Astrocyte (in vitro differentiated cells and primary cell): ENCODE measurements around the gene CDC14B. TPM values are rescaled to one million over a fixed set of nuclear protein-coding genes. Genes with fewer than 3 reads are reported as not detected.
A peak's percentile ranks its signal among the peaks of the same experiment; 100 is the strongest.

Experiments used
- DNase-seq: peaks from one replicate; pipeline ENCODE4 v3.0.0-alpha.2; 2010; ENCODE audit warnings: low read depth
- FAIRE-seq: peaks from 2 replicates; lab custom pipeline; 2011; peaks lifted over from hg19 to GRCh38; lab: Jason Lieb, UNC
- H2AFZ ChIP-seq: 2 replicates; pipeline ENCODE4 v1.6.0; 2012; ENCODE audit warnings: low read depth, low read length, inconsistent platforms
- H3K27ac ChIP-seq: 2 replicates; pipeline ENCODE4 v1.5.1; 2011; ENCODE audit warnings: low read depth, low read length, inconsistent platforms
- H3K27me3 ChIP-seq: 2 replicates; pipeline ENCODE4 v1.6.0; 2011; ENCODE audit warnings: low read length, inconsistent platforms; ENCODE audit not compliant: insufficient read depth
- H3K36me3 ChIP-seq: 2 replicates; pipeline ENCODE4 v1.5.1; 2011; ENCODE audit warnings: low read length, inconsistent platforms; ENCODE audit not compliant: insufficient read depth
- H3K4me1 ChIP-seq: 2 replicates; pipeline ENCODE4 v1.5.1; 2011; ENCODE audit warnings: low read length, inconsistent platforms; ENCODE audit not compliant: insufficient read depth
- H3K4me2 ChIP-seq: 2 replicates; pipeline ENCODE4 v1.6.0; 2012; ENCODE audit warnings: low read length, inconsistent platforms
- H3K4me3 ChIP-seq: 2 replicates; pipeline ENCODE4 v1.5.1; 2011; ENCODE audit warnings: low read depth, mild to moderate bottlenecking, low read length, inconsistent platforms; ENCODE audit not compliant: insufficient read depth
- H3K79me2 ChIP-seq: 2 replicates; pipeline ENCODE4 v1.6.0; 2012; ENCODE audit warnings: mild to moderate bottlenecking, low read length, inconsistent platforms; ENCODE audit not compliant: insufficient read depth
- H3K9ac ChIP-seq: 2 replicates; pipeline ENCODE4 v1.6.0; 2012; ENCODE audit warnings: mild to moderate bottlenecking, low read length, inconsistent platforms
- H3K9me3 ChIP-seq: 2 replicates; pipeline ENCODE4 v1.5.1; 2012; ENCODE audit warnings: low read depth, mild to moderate bottlenecking, low read length, inconsistent platforms; ENCODE audit not compliant: insufficient read depth
- H4K20me1 ChIP-seq: 2 replicates; pipeline ENCODE4 v1.6.0; 2012; ENCODE audit warnings: low read length, inconsistent platforms; ENCODE audit not compliant: insufficient read depth
- H3K27ac Mint-ChIP-seq: one replicate; pipeline ENCODE4 v1.8.0; 2021; ENCODE audit warnings: mild to moderate bottlenecking, mixed read lengths; ENCODE audit not compliant: unreplicated experiment
- H3K27me3 Mint-ChIP-seq: one replicate; pipeline ENCODE4 v1.8.0; 2021; ENCODE audit warnings: low read depth, mixed read lengths; ENCODE audit not compliant: unreplicated experiment
- H3K36me3 Mint-ChIP-seq: one replicate; pipeline ENCODE4 v1.8.0; 2021; ENCODE audit warnings: low read depth, mixed read lengths; ENCODE audit not compliant: unreplicated experiment
- H3K4me1 Mint-ChIP-seq: one replicate; pipeline ENCODE4 v1.8.0; 2021; ENCODE audit warnings: low read depth, mixed read lengths; ENCODE audit not compliant: unreplicated experiment
- H3K4me3 Mint-ChIP-seq: one replicate; pipeline ENCODE4 v1.8.0; 2021; ENCODE audit warnings: mild to moderate bottlenecking, moderate library complexity, mixed read lengths; ENCODE audit not compliant: unreplicated experiment
- H3K9me3 Mint-ChIP-seq: one replicate; pipeline ENCODE4 v1.8.0; 2021; ENCODE audit warnings: mild to moderate bottlenecking, mixed read lengths; ENCODE audit not compliant: unreplicated experiment
- EZH2 ChIP-seq: IDR thresholded peaks from 2 replicates; pipeline ENCODE4 v1.6.1; 2012; ENCODE audit warnings: mild to moderate bottlenecking, low read length, inconsistent platforms; ENCODE audit not compliant: insufficient read depth
- total RNA-seq: library from RNA; stranded (reverse); gene quantifications from 2 replicates; pipeline ENCODE4 v1.2.1, GENCODE V29; 2021
- TF ChIP-seq, protein P1 (sequence below): IDR thresholded peaks from 2 replicates; pipeline ENCODE4 v1.5.1; 2011; ENCODE audit warnings: low read depth, mild to moderate bottlenecking, inconsistent platforms, low read length, moderate library complexity; ENCODE audit not compliant: insufficient read depth

The CDC14B gene
- total RNA-seq, 1 donor from 2014 or later, result 22.5 TPM

DNA sequence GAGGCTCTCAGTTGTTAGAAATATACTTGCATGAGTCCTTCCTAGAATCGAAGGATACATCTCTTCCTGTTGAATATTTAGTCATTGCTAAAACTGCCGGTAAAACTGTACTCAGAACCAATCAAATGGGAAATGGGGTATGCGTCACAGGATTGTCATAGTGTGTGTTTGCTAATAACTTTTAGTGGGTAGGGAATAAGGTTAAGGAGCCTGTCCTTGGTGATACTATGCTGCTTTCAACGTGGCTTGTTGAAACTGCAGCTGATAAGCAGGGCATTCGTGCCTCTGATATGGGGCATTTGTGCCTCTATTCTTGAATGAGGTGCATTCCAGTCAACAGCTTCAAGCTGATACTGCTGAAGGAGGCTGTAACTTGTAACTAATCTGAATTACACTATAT, 143.1 kb downstream of the CDC14B start:
- no peaks in the 10 kb centered on the region for H4K20me1 ChIP-seq
- no peak for TF ChIP-seq EZH2
- TF ChIP-seq, protein P1, sequence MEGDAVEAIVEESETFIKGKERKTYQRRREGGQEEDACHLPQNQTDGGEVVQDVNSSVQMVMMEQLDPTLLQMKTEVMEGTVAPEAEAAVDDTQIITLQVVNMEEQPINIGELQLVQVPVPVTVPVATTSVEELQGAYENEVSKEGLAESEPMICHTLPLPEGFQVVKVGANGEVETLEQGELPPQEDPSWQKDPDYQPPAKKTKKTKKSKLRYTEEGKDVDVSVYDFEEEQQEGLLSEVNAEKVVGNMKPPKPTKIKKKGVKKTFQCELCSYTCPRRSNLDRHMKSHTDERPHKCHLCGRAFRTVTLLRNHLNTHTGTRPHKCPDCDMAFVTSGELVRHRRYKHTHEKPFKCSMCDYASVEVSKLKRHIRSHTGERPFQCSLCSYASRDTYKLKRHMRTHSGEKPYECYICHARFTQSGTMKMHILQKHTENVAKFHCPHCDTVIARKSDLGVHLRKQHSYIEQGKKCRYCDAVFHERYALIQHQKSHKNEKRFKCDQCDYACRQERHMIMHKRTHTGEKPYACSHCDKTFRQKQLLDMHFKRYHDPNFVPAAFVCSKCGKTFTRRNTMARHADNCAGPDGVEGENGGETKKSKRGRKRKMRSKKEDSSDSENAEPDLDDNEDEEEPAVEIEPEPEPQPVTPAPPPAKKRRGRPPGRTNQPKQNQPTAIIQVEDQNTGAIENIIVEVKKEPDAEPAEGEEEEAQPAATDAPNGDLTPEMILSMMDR, result no peak
- Mint-ChIP-seq H3K4me1 (no peaks in the 10 kb centered on the region), H3K9me3 (no peaks in the 10 kb centered on the region), H3K27ac (no peak overlapping the region), H3K27me3 (no peaks in the 10 kb centered on the region), H3K4me3 (no peak overlapping the region), H3K36me3 (peaks cover under 1% of the 10 kb centered on the region)
- H3K36me3 ChIP-seq, result peaks cover 9% of the 10 kb centered on the region
- no peak overlapping the region for H3K4me2 ChIP-seq
- DNase-seq (peak; percentile 14), FAIRE-seq (no peak)
- H3K9ac ChIP-seq, result no peak overlapping the region
- no peaks in the 10 kb centered on the region for H3K4me1 ChIP-seq
- H2AFZ ChIP-seq, result no peak overlapping the region
- no peak overlapping the region for H3K4me3 ChIP-seq
- no peaks in the 10 kb centered on the region for H3K27me3 ChIP-seq
- H3K27ac ChIP-seq, result no peak overlapping the region
- H3K79me2 ChIP-seq, result no peaks in the 10 kb centered on the region
- H3K9me3 ChIP-seq, result no peaks in the 10 kb centered on the region

DNA sequence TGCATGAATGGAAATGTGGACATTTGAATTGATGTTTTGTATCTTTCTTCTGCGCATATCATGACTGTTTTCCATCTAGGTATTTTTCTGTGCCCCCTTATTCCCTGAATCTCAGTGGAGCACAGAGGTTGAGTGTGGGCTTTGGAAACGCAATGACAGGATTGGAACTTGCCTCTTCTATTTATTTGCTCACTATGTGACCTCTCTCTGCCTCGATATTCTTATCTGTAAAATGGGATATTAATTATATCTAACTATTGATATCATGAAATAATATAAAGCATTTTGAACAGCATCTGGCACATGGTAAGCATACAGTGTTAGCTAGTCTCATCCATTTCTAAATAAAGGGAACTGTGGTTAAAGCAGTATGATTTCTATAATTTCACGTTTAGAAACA, 143.6 kb downstream of the CDC14B start:
- no peaks in the 10 kb centered on the region for H3K27me3 ChIP-seq
- H3K4me2 ChIP-seq, result no peak overlapping the region
- H3K4me1 ChIP-seq, result no peaks in the 10 kb centered on the region
- Mint-ChIP-seq H3K27me3 (no peaks in the 10 kb centered on the region), H3K4me3 (no peak overlapping the region), H3K36me3 (peaks cover 4% of the 10 kb centered on the region), H3K9me3 (no peaks in the 10 kb centered on the region), H3K4me1 (no peaks in the 10 kb centered on the region), H3K27ac (no peak overlapping the region)
- DNase-seq, result no peak
- peaks cover 9% of the 10 kb centered on the region for H3K36me3 ChIP-seq
- TF ChIP-seq, protein P1, result no peak
- TF ChIP-seq EZH2, result no peak
- no peak overlapping the region for H3K27ac ChIP-seq
- no peaks in the 10 kb centered on the region for H3K79me2 ChIP-seq
- no peak overlapping the region for H3K9ac ChIP-seq
- no peak overlapping the region for H2AFZ ChIP-seq
- FAIRE-seq, result no peak
- no peak overlapping the region for H3K4me3 ChIP-seq
- H3K9me3 ChIP-seq, result no peaks in the 10 kb centered on the region
- no peaks in the 10 kb centered on the region for H4K20me1 ChIP-seq

DNA sequence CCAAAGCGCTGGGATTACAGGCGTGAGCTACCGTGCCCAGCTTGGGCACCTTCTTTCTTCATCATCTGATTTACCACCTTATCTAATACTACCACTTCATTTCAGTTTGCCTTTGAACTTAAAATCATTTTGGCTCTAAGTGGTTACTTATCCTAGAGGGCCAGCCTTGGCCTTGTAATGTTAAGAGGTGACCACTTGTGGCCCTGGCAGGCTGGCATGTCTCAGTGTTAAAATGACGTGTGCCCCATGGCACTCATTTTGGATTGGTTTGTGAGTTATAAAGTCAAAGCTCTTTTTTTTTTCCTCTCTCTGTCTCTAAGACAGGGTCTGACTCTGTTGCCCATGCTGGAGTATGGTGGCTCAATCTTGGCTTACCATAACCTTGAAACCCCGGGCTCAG, 151.9 kb downstream of the CDC14B start:
- TF ChIP-seq, protein P1, result no peak
- TF ChIP-seq EZH2, result no peak
- Histone ChIP-seq H3K4me1 (no peaks in the 10 kb centered on the region), H3K27ac (no peak overlapping the region), H3K36me3 (peaks cover 16% of the 10 kb centered on the region), H3K4me2 (no peak overlapping the region), H3K9me3 (no peaks in the 10 kb centered on the region), H4K20me1 (no peaks in the 10 kb centered on the region), H2AFZ (no peak overlapping the region), H3K27me3 (no peaks in the 10 kb centered on the region), H3K79me2 (no peaks in the 10 kb centered on the region), H3K4me3 (no peak overlapping the region), H3K9ac (no peak overlapping the region)
- DNase-seq (no peak), FAIRE-seq (no peak)
- H3K27me3 Mint-ChIP-seq, result no peaks in the 10 kb centered on the region
- H3K9me3 Mint-ChIP-seq, result no peaks in the 10 kb centered on the region
- H3K4me1 Mint-ChIP-seq, result no peaks in the 10 kb centered on the region
- peaks cover 10% of the 10 kb centered on the region for H3K36me3 Mint-ChIP-seq
- H3K27ac Mint-ChIP-seq, result no peak overlapping the region
- H3K4me3 Mint-ChIP-seq, result no peak overlapping the region
